Panc1 (cell line): ENCODE measurements around the gene NPR2. TPM values are rescaled to one million over a fixed set of nuclear protein-coding genes. Genes with fewer than 3 reads are reported as not detected.

Experiments
- ATAC-seq: fragments of 200-7000 bp; cut with Tn5 transposase; 2 replicates; pipeline ENCODE4 v1.9.1; 2020; ENCODE audit warnings: mild to moderate bottlenecking, moderate library complexity
- BruUV-seq: library from RNA; stranded (reverse); fragments of 400-500 nt; replicated peaks from 2 replicates; lab custom pipeline; 2021; lab: Mats Ljungman, UMichigan
- CTCF ChIA-PET: fragments of 300-600 bp; sonication (Branson Sonifier 250); formaldehyde crosslinking; loops from one replicate; lab custom pipeline; 2022; ENCODE audit warnings: antibody characterized with exemption; lab: Charles Lee
- POLR2A ChIA-PET: fragments of 300-600 bp; sonication (Branson Sonifier 250); formaldehyde crosslinking; loops from one replicate; lab custom pipeline; 2022; ENCODE audit warnings: antibody characterized with exemption; lab: Charles Lee
- DNase-seq: peaks from one replicate; pipeline ENCODE4 v3.0.0-alpha.2; 2010; ENCODE audit warnings: low read depth, low spot score
- H3K27ac ChIP-seq: 2 replicates; pipeline ENCODE4 v1.5.1; 2011; ENCODE audit warnings: mild to moderate bottlenecking, low read length, inconsistent platforms
- H3K27me3 ChIP-seq: fragments of 200-500 bp; sonication (Bioruptor generic); 2 replicates; pipeline ENCODE4 v1.6.0; 2014; ENCODE audit warnings: low read length, inconsistent platforms; ENCODE audit not compliant: control insufficient read depth, insufficient read depth
- H3K36me3 ChIP-seq: fragments of 200-500 bp; sonication (Bioruptor generic); 2 replicates; pipeline ENCODE4 v1.5.1; 2014; ENCODE audit warnings: inconsistent platforms, mild to moderate bottlenecking, low read length, moderate library complexity; ENCODE audit not compliant: control insufficient read depth, insufficient read depth
- H3K4me1 ChIP-seq: 2 replicates; pipeline ENCODE4 v1.5.1; 2011; ENCODE audit warnings: inconsistent platforms, mild to moderate bottlenecking, low read length, moderate library complexity; ENCODE audit not compliant: control insufficient read depth, insufficient read depth
- H3K4me3 ChIP-seq, 2 experiments: 2 replicates each; pipeline ENCODE4 v1.5.1; 2011 to 2012; ENCODE audit warnings: low read depth in 2 of 2, low read length in 2 of 2, mild to moderate bottlenecking in 2 of 2, inconsistent platforms in 1 of 2, moderate library complexity in 1 of 2
- H3K9me3 ChIP-seq: fragments of 200-500 bp; sonication (Bioruptor generic); 2 replicates; pipeline ENCODE4 v1.5.1; 2014; ENCODE audit warnings: low read depth, mild to moderate bottlenecking, inconsistent platforms, low read length, moderate library complexity; ENCODE audit not compliant: control insufficient read depth, insufficient read depth
- POLR2AphosphoS5 ChIP-seq: IDR thresholded peaks from 2 replicates; pipeline ENCODE4 v1.6.1; 2012; ENCODE audit warnings: mild to moderate bottlenecking, low read depth, low read length, moderate library complexity
- SIN3A ChIP-seq: IDR thresholded peaks from 2 replicates; pipeline ENCODE4 v1.6.1; 2012; ENCODE audit warnings: low read depth, mild to moderate bottlenecking, low read length, moderate library complexity, borderline replicate concordance; ENCODE audit not compliant: insufficient read depth
- TCF7L2 ChIP-seq: IDR thresholded peaks from 2 replicates; pipeline ENCODE4 v1.6.1; 2011; ENCODE audit warnings: mild to moderate bottlenecking, low read depth, low read length, inconsistent platforms
- in situ Hi-C: cut with HindIII; loops from 2 replicates; pipeline ENCODE4 v1.10.0; 2016; ENCODE audit warnings: low sequenced_read_pairs, low pct_unique_long_range_greater_than_20kb
- intact Hi-C: fragments of 100-400 bp; cut with micrococcal nuclease; formaldehyde crosslinking; loops from one replicate; pipeline ENCODE4 v1.10.0; 2022; ENCODE audit not compliant: unreplicated experiment
- total RNA-seq: library from RNA; stranded (reverse); gene quantifications from one replicate; pipeline ENCODE4 v1.2.1, GENCODE V29; 2021; ENCODE audit not compliant: unreplicated experiment
- TF ChIP-seq, protein P1 (sequence below), 2 experiments: IDR thresholded peaks; 2 replicates each; pipeline ENCODE4 v1.6.1; 2011 to 2012; ENCODE audit warnings: low read depth in 2 of 2, control low read depth in 1 of 2, low read length in 1 of 2, mild to moderate bottlenecking in 1 of 2, moderate library complexity in 1 of 2; ENCODE audit not compliant: insufficient read depth in 1 of 2
- TF ChIP-seq, protein P2 (sequence below): fragments of 450-650 bp; IDR thresholded peaks from 2 replicates; pipeline ENCODE4 v1.5.1; 2017; ENCODE audit warnings: mild to moderate bottlenecking

NPR2 gene
- total RNA-seq, 1 experiment from 2014 or later, result 12.2 TPM

DNA sequence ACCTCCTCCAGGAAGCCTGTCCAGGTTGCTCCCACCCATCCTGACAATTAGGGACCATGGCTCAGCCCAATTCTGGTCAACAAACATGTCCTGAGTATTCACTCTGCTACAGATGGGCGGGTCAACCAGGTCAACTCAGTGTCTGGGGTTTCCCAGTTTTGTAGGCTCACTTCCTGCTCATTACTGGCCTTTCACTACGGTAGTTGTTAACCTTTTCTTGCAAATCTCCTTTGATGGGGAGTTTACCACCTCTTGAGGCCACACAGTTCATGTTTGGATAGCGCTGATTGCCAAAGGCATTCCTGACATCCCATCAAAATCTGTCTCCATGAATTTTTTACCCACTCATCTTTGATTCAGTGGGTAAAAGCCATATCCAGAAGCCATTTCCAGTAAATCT, 51.4 kb downstream of the NPR2 start:
- no TSS peak for BruUV-seq
- Histone ChIP-seq H3K4me3 (no peak overlapping the region), H3K36me3 (no peaks in the 10 kb centered on the region), H3K4me1 (no peaks in the 10 kb centered on the region; the same call in 1 of the 2 replicates), H3K27ac (no peak overlapping the region), H3K9me3 (no peaks in the 10 kb centered on the region), H3K27me3 (no peaks in the 10 kb centered on the region)
- DNase-seq, result no peak
- no peak for TF ChIP-seq SIN3A
- TF ChIP-seq, protein P1, sequence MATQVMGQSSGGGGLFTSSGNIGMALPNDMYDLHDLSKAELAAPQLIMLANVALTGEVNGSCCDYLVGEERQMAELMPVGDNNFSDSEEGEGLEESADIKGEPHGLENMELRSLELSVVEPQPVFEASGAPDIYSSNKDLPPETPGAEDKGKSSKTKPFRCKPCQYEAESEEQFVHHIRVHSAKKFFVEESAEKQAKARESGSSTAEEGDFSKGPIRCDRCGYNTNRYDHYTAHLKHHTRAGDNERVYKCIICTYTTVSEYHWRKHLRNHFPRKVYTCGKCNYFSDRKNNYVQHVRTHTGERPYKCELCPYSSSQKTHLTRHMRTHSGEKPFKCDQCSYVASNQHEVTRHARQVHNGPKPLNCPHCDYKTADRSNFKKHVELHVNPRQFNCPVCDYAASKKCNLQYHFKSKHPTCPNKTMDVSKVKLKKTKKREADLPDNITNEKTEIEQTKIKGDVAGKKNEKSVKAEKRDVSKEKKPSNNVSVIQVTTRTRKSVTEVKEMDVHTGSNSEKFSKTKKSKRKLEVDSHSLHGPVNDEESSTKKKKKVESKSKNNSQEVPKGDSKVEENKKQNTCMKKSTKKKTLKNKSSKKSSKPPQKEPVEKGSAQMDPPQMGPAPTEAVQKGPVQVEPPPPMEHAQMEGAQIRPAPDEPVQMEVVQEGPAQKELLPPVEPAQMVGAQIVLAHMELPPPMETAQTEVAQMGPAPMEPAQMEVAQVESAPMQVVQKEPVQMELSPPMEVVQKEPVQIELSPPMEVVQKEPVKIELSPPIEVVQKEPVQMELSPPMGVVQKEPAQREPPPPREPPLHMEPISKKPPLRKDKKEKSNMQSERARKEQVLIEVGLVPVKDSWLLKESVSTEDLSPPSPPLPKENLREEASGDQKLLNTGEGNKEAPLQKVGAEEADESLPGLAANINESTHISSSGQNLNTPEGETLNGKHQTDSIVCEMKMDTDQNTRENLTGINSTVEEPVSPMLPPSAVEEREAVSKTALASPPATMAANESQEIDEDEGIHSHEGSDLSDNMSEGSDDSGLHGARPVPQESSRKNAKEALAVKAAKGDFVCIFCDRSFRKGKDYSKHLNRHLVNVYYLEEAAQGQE (IDR thresholded peaks at IDR 0.05; ENCODE audit: insufficient read depth in 1 of 2, low read depth in 2 of 2, low read length in 1 of 2), result no peak
- no peak for TF ChIP-seq TCF7L2
- TF ChIP-seq, protein P2, sequence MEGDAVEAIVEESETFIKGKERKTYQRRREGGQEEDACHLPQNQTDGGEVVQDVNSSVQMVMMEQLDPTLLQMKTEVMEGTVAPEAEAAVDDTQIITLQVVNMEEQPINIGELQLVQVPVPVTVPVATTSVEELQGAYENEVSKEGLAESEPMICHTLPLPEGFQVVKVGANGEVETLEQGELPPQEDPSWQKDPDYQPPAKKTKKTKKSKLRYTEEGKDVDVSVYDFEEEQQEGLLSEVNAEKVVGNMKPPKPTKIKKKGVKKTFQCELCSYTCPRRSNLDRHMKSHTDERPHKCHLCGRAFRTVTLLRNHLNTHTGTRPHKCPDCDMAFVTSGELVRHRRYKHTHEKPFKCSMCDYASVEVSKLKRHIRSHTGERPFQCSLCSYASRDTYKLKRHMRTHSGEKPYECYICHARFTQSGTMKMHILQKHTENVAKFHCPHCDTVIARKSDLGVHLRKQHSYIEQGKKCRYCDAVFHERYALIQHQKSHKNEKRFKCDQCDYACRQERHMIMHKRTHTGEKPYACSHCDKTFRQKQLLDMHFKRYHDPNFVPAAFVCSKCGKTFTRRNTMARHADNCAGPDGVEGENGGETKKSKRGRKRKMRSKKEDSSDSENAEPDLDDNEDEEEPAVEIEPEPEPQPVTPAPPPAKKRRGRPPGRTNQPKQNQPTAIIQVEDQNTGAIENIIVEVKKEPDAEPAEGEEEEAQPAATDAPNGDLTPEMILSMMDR, result no peak
- TF ChIP-seq POLR2AphosphoS5, result no peak
- ChIA-PET CTCF (interaction anchor here (0.5 kb wide), 1 partner anchor 44 kb away, joined by 3 read pairs; no protein-coding TSS in a partner anchor), POLR2A (no interaction called here)
- intact Hi-C loops (no loop called here), in situ Hi-C loops (no loop called here)
- ATAC-seq, result no peak

DNA sequence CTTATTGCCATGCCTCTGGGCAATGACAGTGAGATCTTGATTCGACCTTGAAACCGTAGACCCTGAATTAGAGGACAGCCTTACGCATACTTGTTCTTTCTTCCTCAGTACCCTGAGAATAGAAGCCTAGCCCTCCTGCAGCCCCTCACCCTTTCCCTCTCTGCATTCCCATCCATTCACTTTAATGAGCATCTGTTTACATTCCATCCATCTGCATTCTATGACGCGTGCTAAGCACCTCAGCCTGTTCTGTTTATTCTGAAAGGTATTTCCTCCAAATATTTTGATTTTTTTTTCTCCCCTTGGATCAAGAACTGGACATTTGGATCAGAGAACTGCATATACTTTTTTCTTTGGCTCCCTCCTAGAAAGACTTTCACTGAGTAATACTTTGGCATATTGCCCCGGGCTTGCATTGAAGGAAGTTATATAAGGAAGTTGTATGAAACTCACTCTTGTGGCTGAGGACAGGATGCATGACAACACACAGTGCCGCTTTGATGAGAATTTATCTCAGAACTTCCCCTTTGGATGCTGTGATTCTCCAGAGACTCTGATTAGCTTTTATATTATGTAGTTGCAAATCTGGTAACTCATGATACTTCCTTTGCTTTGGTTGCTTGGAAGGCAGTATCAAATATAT, 53.4 kb downstream of the NPR2 start:
- Histone ChIP-seq H3K9me3 (no peaks in the 10 kb centered on the region), H3K36me3 (no peaks in the 10 kb centered on the region), H3K4me3 (no peak overlapping the region), H3K4me1 (no peaks in the 10 kb centered on the region; the same call in 1 of the 2 replicates), H3K27ac (no peak overlapping the region), H3K27me3 (no peaks in the 10 kb centered on the region)
- intact Hi-C loops, result no loop called here
- POLR2A ChIA-PET, result no interaction called here
- TF ChIP-seq TCF7L2, result no peak
- TF ChIP-seq, protein P2, result no peak
- no peak for TF ChIP-seq SIN3A
- TF ChIP-seq, protein P1 (IDR thresholded peaks at IDR 0.05; ENCODE audit: insufficient read depth in 1 of 2, low read depth in 2 of 2, low read length in 1 of 2), result no peak
- TF ChIP-seq POLR2AphosphoS5, result no peak
- CTCF ChIA-PET, result no interaction called here
- DNase-seq (no peak), ATAC-seq (no peak)
- in situ Hi-C loops, result no loop called here
- BruUV-seq, result no TSS peak
